ENCODE data around the gene SLC35A2. TPM values are rescaled to one million over a fixed set of nuclear protein-coding genes. Genes with fewer than 3 reads are reported as not detected.
"Not testable (repeated sequence)": the region's sequence is repeated elsewhere in the genome, so short reads cannot be mapped to it uniquely, and the experiment has no call there.

Gene SLC35A2
- total RNA-seq, 1 donor from 2014 or later = 33.3 TPM

DNA sequence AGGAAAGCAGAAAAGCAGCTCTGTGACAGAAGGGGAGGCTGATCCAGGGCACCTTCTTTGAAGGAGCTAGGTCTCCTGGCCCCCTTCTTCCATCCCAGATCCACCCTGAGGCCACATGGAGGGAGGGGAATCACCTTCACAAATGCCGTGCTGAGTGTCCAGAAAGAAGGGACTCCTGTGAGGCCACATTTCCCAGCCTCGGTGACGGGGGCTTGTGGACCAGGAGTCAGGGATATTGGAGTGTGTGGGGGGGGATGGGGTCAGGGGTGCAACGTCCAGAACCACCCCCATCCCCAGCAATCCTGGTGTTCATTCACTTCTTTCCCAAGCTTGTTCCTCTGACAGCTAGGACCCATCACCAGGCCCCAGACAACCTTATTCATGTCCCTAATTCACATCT lies 18.6 kb downstream of the SLC35A2 start:
- peak overlapping the region; percentile 57 for H3K4me3 Mint-ChIP-seq
- no peak overlapping the region for H3K27ac Mint-ChIP-seq
- no peaks in the 10 kb centered on the region for H3K9me3 Mint-ChIP-seq
- TF ChIP-seq, protein P1, sequence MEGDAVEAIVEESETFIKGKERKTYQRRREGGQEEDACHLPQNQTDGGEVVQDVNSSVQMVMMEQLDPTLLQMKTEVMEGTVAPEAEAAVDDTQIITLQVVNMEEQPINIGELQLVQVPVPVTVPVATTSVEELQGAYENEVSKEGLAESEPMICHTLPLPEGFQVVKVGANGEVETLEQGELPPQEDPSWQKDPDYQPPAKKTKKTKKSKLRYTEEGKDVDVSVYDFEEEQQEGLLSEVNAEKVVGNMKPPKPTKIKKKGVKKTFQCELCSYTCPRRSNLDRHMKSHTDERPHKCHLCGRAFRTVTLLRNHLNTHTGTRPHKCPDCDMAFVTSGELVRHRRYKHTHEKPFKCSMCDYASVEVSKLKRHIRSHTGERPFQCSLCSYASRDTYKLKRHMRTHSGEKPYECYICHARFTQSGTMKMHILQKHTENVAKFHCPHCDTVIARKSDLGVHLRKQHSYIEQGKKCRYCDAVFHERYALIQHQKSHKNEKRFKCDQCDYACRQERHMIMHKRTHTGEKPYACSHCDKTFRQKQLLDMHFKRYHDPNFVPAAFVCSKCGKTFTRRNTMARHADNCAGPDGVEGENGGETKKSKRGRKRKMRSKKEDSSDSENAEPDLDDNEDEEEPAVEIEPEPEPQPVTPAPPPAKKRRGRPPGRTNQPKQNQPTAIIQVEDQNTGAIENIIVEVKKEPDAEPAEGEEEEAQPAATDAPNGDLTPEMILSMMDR (conservative IDR thresholded peaks at IDR 0.05) = no peak
- H3K4me1 Mint-ChIP-seq (ENCODE audit: unreplicated experiment) = peaks cover 8% of the 10 kb centered on the region
- peaks cover 4% of the 10 kb centered on the region for H3K36me3 Mint-ChIP-seq
- no peaks in the 10 kb centered on the region for H3K27me3 Mint-ChIP-seq
- peak; percentile 42 for DNase-seq (ENCODE audit: extremely low spot score, unreplicated experiment)

GRCh38 chrX:48891402-48892288 lies 19.8 kb downstream of the SLC35A2 start:
- no peaks in the 10 kb centered on the region for H3K27me3 Mint-ChIP-seq
- peak overlapping the region; percentile 74 for H3K27ac Mint-ChIP-seq
- TF ChIP-seq, protein P1 (conservative IDR thresholded peaks at IDR 0.05) = peak; percentile 64
- peaks cover 8% of the 10 kb centered on the region for H3K4me1 Mint-ChIP-seq (ENCODE audit: unreplicated experiment)
- peaks cover 4% of the 10 kb centered on the region for H3K36me3 Mint-ChIP-seq
- H3K9me3 Mint-ChIP-seq = no peaks in the 10 kb centered on the region
- peak; percentile 84 for DNase-seq (ENCODE audit: extremely low spot score, unreplicated experiment)
- peak overlapping the region; percentile 80 for H3K4me3 Mint-ChIP-seq

DNA sequence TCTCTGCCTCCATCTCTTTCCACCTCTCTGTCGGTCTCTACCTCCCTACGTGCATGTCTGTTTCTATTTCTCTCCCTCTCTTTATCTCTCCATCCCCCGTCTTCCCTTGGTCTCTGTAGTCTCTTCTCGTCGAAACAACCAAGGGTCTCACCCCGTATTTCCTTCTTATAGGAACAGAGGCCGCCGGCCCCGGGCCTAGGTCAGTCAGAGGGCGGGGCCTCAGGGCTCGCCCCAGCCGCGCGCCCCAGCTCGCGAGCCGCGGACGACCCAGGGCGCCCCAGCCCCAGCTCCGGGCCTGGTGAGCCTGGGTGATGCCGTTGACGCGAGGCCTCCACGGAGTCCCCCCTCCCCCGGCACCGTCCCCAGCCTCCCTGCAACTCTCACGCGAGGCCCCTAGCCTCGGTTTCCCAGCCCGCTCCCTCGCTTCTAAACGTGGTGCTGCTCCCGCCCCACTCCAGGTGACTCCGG lies 20.5 kb downstream of the SLC35A2 start:
- peak overlapping the region; percentile 94 for H3K27ac Mint-ChIP-seq
- H3K4me3 Mint-ChIP-seq = peak overlapping the region; percentile 88
- peaks cover 8% of the 10 kb centered on the region for H3K4me1 Mint-ChIP-seq (ENCODE audit: unreplicated experiment)
- H3K27me3 Mint-ChIP-seq = no peaks in the 10 kb centered on the region
- peak; percentile 71 for DNase-seq (ENCODE audit: extremely low spot score, unreplicated experiment)
- TF ChIP-seq, protein P1 (conservative IDR thresholded peaks at IDR 0.05) = no peak
- H3K9me3 Mint-ChIP-seq = no peaks in the 10 kb centered on the region
- peaks cover 4% of the 10 kb centered on the region for H3K36me3 Mint-ChIP-seq

- Mint-ChIP-seq H3K27ac (peak overlapping the region; percentile 94), H3K4me3 (peak overlapping the region; percentile 88), H3K9me3 (no peaks in the 10 kb centered on the region), H3K27me3 (no peaks in the 10 kb centered on the region), H3K4me1 (ENCODE audit: unreplicated experiment) (peaks cover 8% of the 10 kb centered on the region), H3K36me3 (peaks cover 4% of the 10 kb centered on the region)
- TF ChIP-seq, protein P1 (conservative IDR thresholded peaks at IDR 0.05) = no peak
- no peak for DNase-seq (ENCODE audit: extremely low spot score, unreplicated experiment)
These were observed 21.0 kb downstream of the SLC35A2 start for GRCh38 chrX:48890296-48890925.

DNA sequence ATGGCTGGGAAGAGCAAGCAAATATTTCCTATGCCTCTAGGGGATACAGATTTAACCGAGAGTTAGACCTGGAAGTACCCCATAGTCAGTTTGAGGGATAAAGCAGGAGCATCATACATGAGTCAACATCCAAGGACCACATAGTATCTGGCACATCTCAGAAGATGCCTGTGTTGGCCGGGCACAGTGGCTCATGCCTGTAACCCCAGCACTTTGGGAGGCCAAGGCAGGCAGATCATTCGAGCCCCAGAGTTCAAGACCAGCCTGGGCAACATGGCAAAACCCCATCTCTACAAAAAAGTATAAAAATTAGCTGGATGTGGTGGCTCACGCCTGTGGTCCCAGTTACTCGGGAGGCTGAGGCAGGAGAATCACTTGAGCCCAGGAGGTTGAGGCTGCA lies 24.9 kb downstream of the SLC35A2 start:
- not testable (repeated sequence) for H3K4me3 Mint-ChIP-seq; H3K36me3 Mint-ChIP-seq; H3K27me3 Mint-ChIP-seq; H3K4me1 Mint-ChIP-seq (ENCODE audit: unreplicated experiment); H3K9me3 Mint-ChIP-seq; H3K27ac Mint-ChIP-seq; DNase-seq (ENCODE audit: extremely low spot score, unreplicated experiment)

DNA sequence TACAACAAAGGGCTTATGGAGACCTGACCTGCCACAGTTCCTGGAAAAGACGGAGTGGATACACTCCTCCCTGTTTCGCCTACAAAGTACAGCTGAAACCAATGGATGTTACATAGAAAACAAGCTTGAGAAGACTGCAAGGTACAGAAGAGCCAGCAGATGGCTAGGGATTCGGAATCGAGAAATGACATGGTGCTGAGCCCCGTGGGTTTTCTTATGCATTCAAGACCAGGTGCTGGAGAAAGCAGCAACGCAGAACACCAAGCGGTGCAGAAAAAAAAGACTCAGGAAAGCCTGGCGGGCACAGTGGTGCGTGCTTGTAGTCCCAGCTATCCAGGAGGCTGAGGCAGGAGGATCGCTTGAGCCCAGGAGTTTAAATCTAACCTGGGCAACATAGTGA lies 27.7 kb downstream of the SLC35A2 start:
- TF ChIP-seq, protein P1 (conservative IDR thresholded peaks at IDR 0.05) = no peak
- no peak for DNase-seq (ENCODE audit: extremely low spot score, unreplicated experiment)
- H3K36me3 Mint-ChIP-seq = no peaks in the 10 kb centered on the region
- no peaks in the 10 kb centered on the region for H3K9me3 Mint-ChIP-seq
- no peaks in the 10 kb centered on the region for H3K27me3 Mint-ChIP-seq
- no peak overlapping the region for H3K4me3 Mint-ChIP-seq
- H3K4me1 Mint-ChIP-seq (ENCODE audit: unreplicated experiment) = no peaks in the 10 kb centered on the region
- no peak overlapping the region for H3K27ac Mint-ChIP-seq

GRCh38 chrX:48876944-48877343 lies 34.5 kb downstream of the SLC35A2 start:
- not testable (repeated sequence) for DNase-seq (ENCODE audit: extremely low spot score, unreplicated experiment); H3K27ac Mint-ChIP-seq; H3K27me3 Mint-ChIP-seq; H3K36me3 Mint-ChIP-seq; H3K4me1 Mint-ChIP-seq (ENCODE audit: unreplicated experiment); H3K9me3 Mint-ChIP-seq; H3K4me3 Mint-ChIP-seq

GRCh38 chrX:48872017-48872416 lies 39.4 kb downstream of the SLC35A2 start:
- H3K36me3 Mint-ChIP-seq; H3K4me3 Mint-ChIP-seq; H3K9me3 Mint-ChIP-seq; H3K27ac Mint-ChIP-seq; H3K4me1 Mint-ChIP-seq (ENCODE audit: unreplicated experiment); H3K27me3 Mint-ChIP-seq; DNase-seq (ENCODE audit: extremely low spot score, unreplicated experiment): not testable (repeated sequence)

All from type B pancreatic cell (in vitro differentiated cells).